GM21526 (cell line): Measurements from ENCODE around the gene ADGRG7.

Source experiments
- ATAC-seq: cut with Tn5 transposase; IDR thresholded peaks from one replicate; pipeline ENCODE4 v1.9.1; 2021; ENCODE audit warnings: moderate library complexity; ENCODE audit not compliant: unreplicated experiment, low FRiP score

ADGRG7 gene

GRCh38 chr3:100591411-100591810 lies 18.0 kb upstream of the ADGRG7 start:
- ATAC-seq, result no peak

- no peak for ATAC-seq
Observed at GRCh38 chr3:100600181-100601042, 9.0 kb upstream of the ADGRG7 start.

GRCh38 chr3:100602506-100603444 lies 6.6 kb upstream of the ADGRG7 start:
- ATAC-seq, result peak; percentile 53

- peak; percentile 46 for ATAC-seq
Observed at GRCh38 chr3:100603469-100603868, 5.9 kb upstream of the ADGRG7 start.

DNA sequence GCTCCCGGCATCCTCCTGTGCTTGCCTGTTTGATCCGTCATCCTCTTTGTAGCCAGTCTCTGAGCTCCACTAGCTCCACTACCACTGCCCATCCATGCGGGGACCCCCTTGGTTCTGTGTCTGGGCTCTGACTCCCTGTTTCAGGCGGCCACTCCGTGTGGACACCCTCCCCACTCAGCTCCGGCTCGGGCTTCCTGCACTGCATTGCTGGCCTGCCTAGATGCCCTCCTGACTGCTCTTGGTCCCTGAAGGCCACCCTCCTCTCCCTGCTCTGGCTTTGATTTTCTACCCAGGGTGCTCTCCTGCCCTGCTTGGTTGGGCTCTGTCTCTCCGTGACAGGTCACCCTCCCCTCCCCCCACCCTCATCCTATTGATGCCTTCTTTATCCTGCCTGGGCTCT lies 4.0 kb upstream of the ADGRG7 start:
- no peak for ATAC-seq

GRCh38 chr3:100606894-100607512 lies 2.4 kb upstream of the ADGRG7 start:
- ATAC-seq, result peak; percentile 82

DNA sequence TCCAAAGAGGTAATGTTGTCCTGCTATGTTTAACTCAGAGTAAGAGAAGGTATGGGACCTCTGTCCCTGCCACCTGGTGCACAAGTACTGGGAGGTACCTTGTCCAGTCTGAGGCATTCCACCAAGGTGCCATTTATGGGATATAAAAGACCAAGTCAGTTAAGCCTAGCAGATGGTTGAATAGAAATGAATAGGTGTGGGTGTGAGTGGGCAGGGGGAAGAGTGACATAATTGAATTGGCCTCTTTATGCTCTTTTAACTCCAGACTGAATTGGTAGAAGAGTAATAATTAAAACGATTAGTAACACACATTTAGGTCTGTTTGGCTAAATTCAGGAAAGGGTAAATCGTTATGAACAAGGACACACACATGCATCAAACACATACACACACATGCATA lies 562 bp downstream of the ADGRG7 start:
- ATAC-seq, result no peak

DNA sequence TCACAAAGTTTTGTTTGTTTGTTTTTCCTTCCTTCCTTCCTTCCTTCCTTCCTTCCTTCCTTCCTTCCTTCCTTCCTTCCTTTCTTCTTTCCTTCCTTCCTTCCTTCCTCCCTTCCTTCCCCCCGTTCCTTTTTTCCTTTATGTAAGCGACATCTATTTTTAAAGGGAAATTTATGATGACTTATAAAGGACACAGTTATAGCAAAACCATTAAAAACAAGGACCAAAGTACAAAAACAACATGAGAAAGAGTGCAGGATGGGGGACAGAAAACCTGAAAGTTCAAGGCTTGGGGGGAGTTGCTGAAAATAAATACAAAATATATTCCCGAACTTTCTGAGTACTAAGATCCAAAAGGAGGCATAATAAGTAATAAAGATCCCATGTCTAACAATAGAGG lies 1.8 kb downstream of the ADGRG7 start:
- no peak for ATAC-seq

- no peak for ATAC-seq
Observed at GRCh38 chr3:100613721-100614390, 4.5 kb downstream of the ADGRG7 start.

GRCh38 chr3:100614941-100615340 lies 5.5 kb downstream of the ADGRG7 start:
- no peak for ATAC-seq

- no peak for ATAC-seq
Observed at GRCh38 chr3:100615684-100616083, 6.3 kb downstream of the ADGRG7 start.

GRCh38 chr3:100621251-100621650 lies 11.8 kb downstream of the ADGRG7 start:
- no peak for ATAC-seq

GRCh38 chr3:100627491-100627890 lies 18.1 kb downstream of the ADGRG7 start:
- no peak for ATAC-seq

DNA sequence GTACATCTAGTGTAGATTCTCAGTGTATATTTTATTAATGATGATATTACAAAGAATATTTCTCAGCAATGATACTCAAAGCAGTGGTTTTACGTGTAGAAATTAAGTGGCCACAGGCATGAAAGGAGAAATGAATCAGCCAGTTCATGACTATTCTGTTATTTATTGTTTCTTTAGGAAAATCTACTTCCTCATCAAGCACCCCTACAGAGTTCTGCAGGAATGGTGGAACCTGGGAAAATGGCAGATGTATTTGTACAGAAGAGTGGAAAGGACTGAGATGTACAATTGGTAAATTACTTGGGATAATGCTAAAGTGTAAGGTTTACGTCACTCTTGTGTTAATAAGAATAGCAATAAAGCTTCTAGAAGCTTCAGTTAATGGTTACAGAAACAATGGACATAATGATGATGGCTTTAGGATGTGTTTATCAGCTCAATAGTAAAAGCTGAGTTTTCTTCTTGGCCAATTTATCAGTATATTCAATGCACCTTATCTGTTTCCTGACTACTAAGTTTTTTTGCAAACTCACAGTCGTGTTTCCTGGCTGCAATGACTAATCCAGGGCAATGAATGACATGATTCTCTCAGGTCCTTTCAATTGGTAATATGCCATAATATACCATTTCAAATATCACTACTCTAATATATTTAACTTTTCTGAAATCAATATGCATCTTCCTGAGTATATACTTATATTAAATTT lies 20.2 kb downstream of the ADGRG7 start:
- ATAC-seq, result no peak

DNA sequence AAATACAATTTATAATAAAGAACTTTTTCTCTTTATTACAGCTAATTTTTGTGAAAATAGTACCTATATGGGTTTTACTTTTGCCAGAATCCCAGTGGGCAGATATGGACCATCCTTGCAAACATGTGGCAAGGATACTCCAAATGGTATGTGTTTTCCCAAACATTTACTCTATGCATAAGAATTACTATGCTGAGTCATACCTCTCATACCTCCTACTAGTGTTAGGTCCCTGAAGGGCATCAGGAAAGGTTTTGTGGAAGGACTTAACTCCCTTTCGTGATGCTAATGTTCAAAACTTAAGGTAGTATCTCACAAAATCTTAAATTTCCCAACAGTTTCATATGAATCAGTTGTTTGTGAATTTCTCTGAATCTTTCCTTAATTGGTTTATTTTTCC lies 21.3 kb downstream of the ADGRG7 start:
- no peak for ATAC-seq

DNA sequence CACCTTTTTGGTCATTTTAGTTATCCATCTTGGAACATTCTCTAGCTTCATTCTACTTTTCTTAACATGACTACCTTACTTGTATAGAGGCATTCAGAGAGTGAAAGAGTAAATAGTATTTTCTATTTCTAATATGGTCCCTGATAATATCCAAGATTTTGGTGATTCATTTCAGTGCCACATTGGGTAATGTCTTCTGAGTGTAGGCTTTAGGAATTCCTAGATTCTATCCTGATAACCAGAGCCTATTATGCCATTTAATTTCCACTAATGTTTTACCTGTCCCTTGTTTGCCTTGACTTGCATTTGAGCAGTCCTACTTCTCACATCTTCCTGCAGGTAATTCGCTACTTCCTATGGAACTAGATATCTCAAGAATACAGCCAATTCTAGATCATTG lies 21.8 kb downstream of the ADGRG7 start:
- no peak for ATAC-seq

- peak; percentile 62 for ATAC-seq
Observed at GRCh38 chr3:100634493-100635272, 25.3 kb downstream of the ADGRG7 start.

- ATAC-seq, result no peak
Observed at GRCh38 chr3:100635273-100635701, 25.9 kb downstream of the ADGRG7 start.

DNA sequence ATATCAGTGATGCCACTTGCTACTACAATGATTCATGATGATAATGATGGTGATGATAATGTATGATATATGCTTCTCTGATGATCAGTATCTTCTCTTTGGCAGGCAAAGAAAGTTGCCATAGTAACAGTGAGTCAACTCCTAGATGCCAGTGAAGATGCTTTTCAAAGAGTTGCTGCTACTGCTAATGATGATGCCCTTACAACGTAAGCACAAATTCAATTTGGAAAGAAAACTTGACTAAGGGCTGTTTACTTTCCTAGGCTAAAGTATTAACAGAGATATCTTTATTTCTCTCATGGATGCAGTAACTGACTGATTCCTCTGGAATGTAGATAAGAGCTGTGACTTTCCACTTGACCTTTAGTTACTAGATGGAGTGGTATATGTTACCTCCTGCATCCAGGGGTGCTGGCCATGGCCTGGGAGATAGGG lies 27.8 kb downstream of the ADGRG7 start:
- ATAC-seq, result no peak
